Left ventricle myocardium inferior (tissue), 1 donor: ENCODE results near the gene TMEM167B. TPM values are rescaled to one million over a fixed set of nuclear protein-coding genes. Genes with fewer than 3 reads are reported as not detected.
"Not testable (repeated sequence)": the region's sequence is repeated elsewhere in the genome, so short reads cannot be mapped to it uniquely, and the experiment has no call there.

Experiments used
- DNase-seq: peaks from one replicate; pipeline ENCODE4 v3.0.0-alpha.2; 2020
- H3K27ac ChIP-seq: fragments of 200-600 bp; replicated peaks from 2 replicates; pipeline ENCODE4 v1.8.0; 2021
- H3K27me3 ChIP-seq: fragments of 200-600 bp; 2 replicates; pipeline ENCODE4 v1.8.0; 2021; ENCODE audit warnings: low read depth
- H3K36me3 ChIP-seq: fragments of 200-600 bp; 2 replicates; pipeline ENCODE4 v1.8.0; 2021
- H3K4me1 ChIP-seq: fragments of 200-600 bp; 2 replicates; pipeline ENCODE4 v1.8.0; 2021
- H3K4me3 ChIP-seq: fragments of 200-600 bp; 2 replicates; pipeline ENCODE4 v1.8.0; 2021; ENCODE audit warnings: mild to moderate bottlenecking, moderate library complexity
- H3K9me3 ChIP-seq: fragments of 200-600 bp; replicated peaks from 2 replicates; pipeline ENCODE4 v1.8.0; 2021
- intact Hi-C: fragments of 100-400 bp; cut with micrococcal nuclease; formaldehyde crosslinking; loops from one replicate; pipeline ENCODE4 v1.11.0; 2022
- total RNA-seq: library from RNA; stranded (reverse); fragmentation: NEBNext Ultra II Directional; extraction: Animal tissue kit (Norgen Biotek cat#: 25700); gene quantifications from one replicate; pipeline ENCODE4 v1.2.1, GENCODE V29; 2021
- TF ChIP-seq, protein P1 (sequence below): fragments of 200-600 bp; IDR thresholded peaks from 2 replicates; pipeline ENCODE4 v1.8.0; 2021; ENCODE audit warnings: antibody characterized with exemption, mild to moderate bottlenecking, borderline replicate concordance
- donor health status: DM: no; HTN: yes; CAD: no; lungs with severe emphysema.

Gene TMEM167B
- total RNA-seq, 1 donor from 2014 or later = 30.3 TPM

- no peak for DNase-seq
- H3K27me3 ChIP-seq = no peaks in the 10 kb centered on the region
- H3K9me3 ChIP-seq = no peaks in the 10 kb centered on the region
- TF ChIP-seq, protein P1, sequence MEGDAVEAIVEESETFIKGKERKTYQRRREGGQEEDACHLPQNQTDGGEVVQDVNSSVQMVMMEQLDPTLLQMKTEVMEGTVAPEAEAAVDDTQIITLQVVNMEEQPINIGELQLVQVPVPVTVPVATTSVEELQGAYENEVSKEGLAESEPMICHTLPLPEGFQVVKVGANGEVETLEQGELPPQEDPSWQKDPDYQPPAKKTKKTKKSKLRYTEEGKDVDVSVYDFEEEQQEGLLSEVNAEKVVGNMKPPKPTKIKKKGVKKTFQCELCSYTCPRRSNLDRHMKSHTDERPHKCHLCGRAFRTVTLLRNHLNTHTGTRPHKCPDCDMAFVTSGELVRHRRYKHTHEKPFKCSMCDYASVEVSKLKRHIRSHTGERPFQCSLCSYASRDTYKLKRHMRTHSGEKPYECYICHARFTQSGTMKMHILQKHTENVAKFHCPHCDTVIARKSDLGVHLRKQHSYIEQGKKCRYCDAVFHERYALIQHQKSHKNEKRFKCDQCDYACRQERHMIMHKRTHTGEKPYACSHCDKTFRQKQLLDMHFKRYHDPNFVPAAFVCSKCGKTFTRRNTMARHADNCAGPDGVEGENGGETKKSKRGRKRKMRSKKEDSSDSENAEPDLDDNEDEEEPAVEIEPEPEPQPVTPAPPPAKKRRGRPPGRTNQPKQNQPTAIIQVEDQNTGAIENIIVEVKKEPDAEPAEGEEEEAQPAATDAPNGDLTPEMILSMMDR = no peak
- H3K4me3 ChIP-seq = no peak overlapping the region
- H3K4me1 ChIP-seq = peaks cover 3% of the 10 kb centered on the region
- no peak overlapping the region for H3K27ac ChIP-seq
- H3K36me3 ChIP-seq = no peaks in the 10 kb centered on the region
- intact Hi-C loops = no loop called here
These were observed 43.2 kb upstream of the TMEM167B start for GRCh38 chr1:109047339-109047738.

- no peaks in the 10 kb centered on the region for H3K36me3 ChIP-seq
- no peak for DNase-seq
- H3K27ac ChIP-seq = no peak overlapping the region
- no peaks in the 10 kb centered on the region for H3K4me1 ChIP-seq
- H3K27me3 ChIP-seq = no peaks in the 10 kb centered on the region
- TF ChIP-seq, protein P1 = no peak
- H3K4me3 ChIP-seq = no peak overlapping the region
- intact Hi-C loops = no loop called here
- no peaks in the 10 kb centered on the region for H3K9me3 ChIP-seq
These were observed 42.2 kb upstream of the TMEM167B start for GRCh38 chr1:109048335-109048734.

DNA sequence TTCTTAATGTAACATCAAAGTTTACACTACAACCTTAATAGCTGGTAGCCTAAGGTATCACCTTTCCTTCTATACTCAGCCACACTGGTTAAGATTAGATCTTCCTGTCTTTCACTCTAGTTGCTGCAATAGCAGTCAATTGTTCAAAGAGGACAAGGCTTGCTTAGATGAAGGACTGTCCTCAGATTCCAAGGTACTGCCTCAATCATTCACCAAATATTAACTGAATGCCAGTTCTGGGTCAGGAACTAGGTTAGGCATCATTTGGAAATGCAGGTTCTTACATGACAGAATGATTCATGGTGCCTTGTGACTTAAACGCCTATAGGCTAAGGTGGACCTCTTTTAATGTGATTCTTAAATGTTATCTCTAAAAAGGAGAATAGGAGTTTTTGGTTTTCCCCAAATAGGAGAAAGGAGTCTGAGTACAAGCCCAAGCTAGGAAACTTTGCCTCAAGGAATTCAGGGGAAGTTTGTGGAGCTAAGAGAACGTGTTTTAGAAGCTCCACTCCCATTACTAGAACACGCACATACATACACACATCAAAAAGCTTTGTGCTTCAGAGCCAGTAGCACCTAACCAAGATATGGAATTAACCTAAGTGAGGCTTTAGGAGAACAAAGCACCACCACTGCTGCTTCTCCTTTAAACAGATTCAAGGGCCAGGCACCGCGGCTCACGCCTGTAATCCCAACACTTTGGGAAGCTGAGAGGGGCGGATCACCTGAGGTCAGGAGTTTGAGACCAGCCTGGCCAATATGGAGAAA, 40.2 kb upstream of the TMEM167B start:
- no peak overlapping the region for H3K27ac ChIP-seq
- H3K27me3 ChIP-seq = no peaks in the 10 kb centered on the region
- H3K4me3 ChIP-seq = no peak overlapping the region
- intact Hi-C loops = no loop called here
- H3K4me1 ChIP-seq = no peaks in the 10 kb centered on the region
- no peak for DNase-seq
- H3K36me3 ChIP-seq = no peaks in the 10 kb centered on the region
- TF ChIP-seq, protein P1 = no peak
- no peaks in the 10 kb centered on the region for H3K9me3 ChIP-seq

DNA sequence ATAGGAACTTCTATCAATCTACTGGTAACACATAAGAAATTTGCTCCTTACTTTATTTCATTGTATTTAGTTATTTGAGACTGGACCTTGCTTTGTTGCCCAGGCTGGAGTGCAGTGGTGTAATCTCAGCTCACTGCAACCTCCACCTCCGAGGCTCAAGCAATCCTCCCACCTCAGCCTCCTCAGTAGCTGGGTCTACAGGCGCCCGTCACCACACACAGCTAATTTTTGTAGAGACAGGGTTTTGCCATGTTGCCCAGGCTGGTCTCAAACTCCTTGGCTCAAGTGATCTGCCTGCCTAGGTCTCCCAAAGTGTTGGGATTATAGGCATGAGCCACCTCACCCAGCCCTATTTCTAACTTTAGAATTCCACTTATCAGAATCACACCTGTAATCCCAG, 38.4 kb upstream of the TMEM167B start:
- DNase-seq, H3K36me3 ChIP-seq, H3K9me3 ChIP-seq, H3K4me3 ChIP-seq, H3K27me3 ChIP-seq, H3K27ac ChIP-seq, H3K4me1 ChIP-seq, intact Hi-C loops: not testable (repeated sequence)

DNA sequence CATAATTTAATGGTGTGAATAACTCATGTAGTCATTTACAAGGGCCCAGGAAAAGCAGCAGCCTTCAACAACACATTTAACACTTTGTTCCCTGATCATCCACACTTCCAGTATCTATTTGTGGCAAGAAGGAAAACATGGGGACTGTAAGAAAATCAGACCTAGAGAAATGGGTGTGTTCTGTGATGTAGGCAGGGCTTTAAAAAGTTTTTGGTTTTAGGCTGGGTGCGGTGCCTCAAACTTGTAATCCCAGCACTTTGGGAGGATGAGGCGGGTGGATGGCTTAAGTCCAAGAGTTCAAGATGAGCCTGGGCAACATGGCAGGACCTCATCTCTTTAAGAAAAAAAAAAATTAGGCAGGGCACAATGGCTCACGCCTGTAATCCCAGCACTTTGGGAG, 34.5 kb upstream of the TMEM167B start:
- Histone ChIP-seq H3K4me1 (no peaks in the 10 kb centered on the region), H3K27me3 (no peaks in the 10 kb centered on the region), H3K27ac (no peak overlapping the region), H3K9me3 (no peaks in the 10 kb centered on the region), H3K36me3 (no peaks in the 10 kb centered on the region), H3K4me3 (no peak overlapping the region)
- intact Hi-C loops = no loop called here
- DNase-seq = no peak
- TF ChIP-seq, protein P1 = no peak

DNA sequence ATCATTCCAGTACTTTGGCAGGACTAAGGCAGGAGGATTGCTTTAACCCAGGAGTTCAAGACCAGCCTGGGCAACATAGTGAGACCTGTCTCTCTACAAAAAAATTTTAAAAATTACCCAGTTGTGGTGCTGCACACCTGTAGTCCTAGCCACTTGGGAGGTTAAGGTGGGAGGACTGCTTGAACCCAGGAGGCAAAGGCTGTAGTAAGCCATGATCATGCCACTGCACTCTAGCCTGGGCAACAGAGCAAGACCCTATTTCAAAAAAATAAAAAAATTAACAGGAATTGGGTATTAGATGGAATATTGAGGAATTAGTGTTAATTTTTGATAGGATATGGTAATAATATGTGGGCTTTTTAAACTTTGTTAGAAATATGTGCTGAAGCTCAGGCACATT, 31.5 kb upstream of the TMEM167B start:
- intact Hi-C loops = no loop called here

More for the DNA sequence above, 31.5 kb upstream of the TMEM167B start:
- no peaks in the 10 kb centered on the region for H3K9me3 ChIP-seq
- no peaks in the 10 kb centered on the region for H3K4me1 ChIP-seq
- H3K27me3 ChIP-seq = no peaks in the 10 kb centered on the region
- DNase-seq = no peak
- H3K36me3 ChIP-seq = peaks cover 14% of the 10 kb centered on the region
- no peak overlapping the region for H3K27ac ChIP-seq
- TF ChIP-seq, protein P1 = no peak
- H3K4me3 ChIP-seq = no peak overlapping the region
